Activated naive CD4-positive, alpha-beta T cell treated with anti-CD3 and anti-CD28 coated beads, Interleukin-2, amount 50 U/mL, for 72 hours (primary cell): ENCODE measurements around the gene NPIPA3. TPM values are rescaled to one million over a fixed set of nuclear protein-coding genes. Genes with fewer than 3 reads are reported as not detected.
"Not testable (repeated sequence)": the region's sequence is repeated elsewhere in the genome, so short reads cannot be mapped to it uniquely, and the experiment has no call there.

Experiments used
- ATAC-seq, 2 donors: fragments of 150-1000 bp; cut with Tn5 transposase; 2 replicates each; pipeline ENCODE4 v1.10.0; 2021; ENCODE audit warnings: mild to moderate bottlenecking in 2 of 2, moderate library complexity in 2 of 2
- DNase-seq, 2 donors: peaks; one replicate each; pipeline ENCODE4 v3.0.0; 2021 to 2022; ENCODE audit warnings: low spot score in 2 of 2
- H3K27ac Mint-ChIP-seq, 2 donors: one replicate each; pipeline ENCODE4 v1.8.0; 2022; ENCODE audit warnings: mild to moderate bottlenecking in 2 of 2, mixed read lengths in 2 of 2
- H3K36me3 Mint-ChIP-seq, 2 donors: one replicate each; pipeline ENCODE4 v1.8.0; 2022; ENCODE audit warnings: mixed read lengths in 2 of 2
- H3K9me3 Mint-ChIP-seq, 2 donors: one replicate each; pipeline ENCODE4 v1.8.0; 2022; ENCODE audit warnings: mixed read lengths in 2 of 2
- total RNA-seq, 2 donors: library from RNA; stranded (reverse); gene quantifications; one replicate each; pipeline ENCODE4 v1.2.3, GENCODE V29; 2022

Gene NPIPA3
- total RNA-seq, result 1 to 10 TPM in 1 of 2 donors, not detected in 1; 1.8 TPM

GRCh38 chr16:14703156-14704011 lies at the start of gene NPIPA3:
Gene NPIPA3, plus strand, starts transcription at chr16:14703411. Its CDS starts 5,533 bp downstream, at chr16:14708944.
- peak; percentile 99 to 100 for ATAC-seq
- DNase-seq, H3K9me3 Mint-ChIP-seq, H3K27ac Mint-ChIP-seq, H3K36me3 Mint-ChIP-seq: not testable (repeated sequence)

- Mint-ChIP-seq H3K27ac (peak overlapping the region in 1 of 2 donors; percentile 61), H3K9me3 (no peaks in the 10 kb centered on the region), H3K36me3 (peaks cover 12 to 13% of the 10 kb centered on the region in 2 donors)
- ATAC-seq (no peak), DNase-seq (no peak)
These were observed 45.1 kb upstream of the NPIPA3 start for GRCh38 chr16:14658063-14658462.

GRCh38 chr16:14667347-14668266 lies 35.6 kb upstream of the NPIPA3 start:
- ATAC-seq (no peak), DNase-seq (no peak)
- Mint-ChIP-seq H3K9me3 (peaks cover 0 to 3% of the 10 kb centered on the region in 2 donors), H3K36me3 (peaks cover 3 to 34% of the 10 kb centered on the region in 2 donors), H3K27ac (peak overlapping the region; percentile 49 to 72)

- no peak for DNase-seq
- H3K36me3 Mint-ChIP-seq, result peaks cover 0 to 29% of the 10 kb centered on the region in 2 donors
- peaks cover 0 to 4% of the 10 kb centered on the region in 2 donors for H3K9me3 Mint-ChIP-seq
- no peak for ATAC-seq
- no peak overlapping the region for H3K27ac Mint-ChIP-seq
These were observed 34.5 kb upstream of the NPIPA3 start for GRCh38 chr16:14668556-14669223.

GRCh38 chr16:14669776-14670175 lies 33.4 kb upstream of the NPIPA3 start:
- no peak overlapping the region for H3K27ac Mint-ChIP-seq
- H3K36me3 Mint-ChIP-seq, result peaks cover 0 to 24% of the 10 kb centered on the region in 2 donors
- ATAC-seq (peak in 1 of 2 donors; percentile 11), DNase-seq (no peak)
- peaks cover 0 to 4% of the 10 kb centered on the region in 2 donors for H3K9me3 Mint-ChIP-seq

- ATAC-seq (no peak), DNase-seq (no peak)
- Mint-ChIP-seq H3K36me3 (peaks cover 0 to 13% of the 10 kb centered on the region in 2 donors), H3K9me3 (peaks cover 0 to 4% of the 10 kb centered on the region in 2 donors), H3K27ac (peak overlapping the region in 1 of 2 donors; percentile 12)
These were observed 30.7 kb upstream of the NPIPA3 start for GRCh38 chr16:14672403-14672971.

GRCh38 chr16:14676633-14677032 lies 26.6 kb upstream of the NPIPA3 start:
- no peak overlapping the region for H3K27ac Mint-ChIP-seq
- DNase-seq (no peak), ATAC-seq (no peak)
- H3K9me3 Mint-ChIP-seq, result peaks cover 0 to 4% of the 10 kb centered on the region in 2 donors
- H3K36me3 Mint-ChIP-seq, result no peaks in the 10 kb centered on the region

- H3K27ac Mint-ChIP-seq, result no peak overlapping the region
- ATAC-seq (no peak), DNase-seq (no peak)
These were observed 25.6 kb upstream of the NPIPA3 start for GRCh38 chr16:14677627-14678026.

GRCh38 chr16:14678748-14679497 lies 24.3 kb upstream of the NPIPA3 start:
- Mint-ChIP-seq H3K36me3 (no peaks in the 10 kb centered on the region), H3K9me3 (no peaks in the 10 kb centered on the region), H3K27ac (no peak overlapping the region)

More at GRCh38 chr16:14677627-14678026, 25.6 kb upstream of the NPIPA3 start:
- peaks cover 0 to under 1% of the 10 kb centered on the region in 2 donors for H3K9me3 Mint-ChIP-seq
- no peaks in the 10 kb centered on the region for H3K36me3 Mint-ChIP-seq

GRCh38 chr16:14680396-14680795 lies 22.8 kb upstream of the NPIPA3 start:
- not testable (repeated sequence) for H3K36me3 Mint-ChIP-seq, H3K9me3 Mint-ChIP-seq, DNase-seq, H3K27ac Mint-ChIP-seq, ATAC-seq

More at GRCh38 chr16:14678748-14679497, 24.3 kb upstream of the NPIPA3 start:
- no peak for ATAC-seq
- no peak for DNase-seq

- H3K36me3 Mint-ChIP-seq, result no peaks in the 10 kb centered on the region
- DNase-seq, result no peak
- H3K27ac Mint-ChIP-seq, result no peak overlapping the region
- no peaks in the 10 kb centered on the region for H3K9me3 Mint-ChIP-seq
- ATAC-seq, result no peak
These were observed 22.1 kb upstream of the NPIPA3 start for GRCh38 chr16:14681115-14681514.

- no peaks in the 10 kb centered on the region for H3K9me3 Mint-ChIP-seq
- H3K27ac Mint-ChIP-seq, result no peak overlapping the region
- DNase-seq (no peak), ATAC-seq (no peak)
- no peaks in the 10 kb centered on the region for H3K36me3 Mint-ChIP-seq
These were observed 21.1 kb upstream of the NPIPA3 start for GRCh38 chr16:14682121-14682520.

- not testable (repeated sequence) for DNase-seq, H3K36me3 Mint-ChIP-seq, ATAC-seq, H3K9me3 Mint-ChIP-seq, H3K27ac Mint-ChIP-seq
These were observed 17.1 kb upstream of the NPIPA3 start for GRCh38 chr16:14685870-14686793.

GRCh38 chr16:14694129-14694528 lies 9.1 kb upstream of the NPIPA3 start, which contains the start of gene PLA2G10:
Gene PLA2G10, minus strand, starts transcription at chr16:14694308. Its CDS starts 79 bp downstream, at chr16:14694229.
- DNase-seq, ATAC-seq, H3K27ac Mint-ChIP-seq, H3K36me3 Mint-ChIP-seq, H3K9me3 Mint-ChIP-seq: not testable (repeated sequence)
